Activated CD8-positive, alpha-beta memory T cell treated with anti-CD3 and anti-CD28 coated beads, Interleukin-2, amount 50 U/mL, for 1 hour (primary cell): ENCODE measurements around the gene DUSP18.
A peak's percentile ranks its signal among the peaks of the same experiment; 100 is the strongest.
"Not testable (repeated sequence)": the region's sequence is repeated elsewhere in the genome, so short reads cannot be mapped to it uniquely, and the experiment has no call there.

Experiments
- DNase-seq: peaks from one replicate; pipeline ENCODE4 v3.0.0-alpha.2; 2020; ENCODE audit errors: extremely low read depth

The DUSP18 gene

DNA sequence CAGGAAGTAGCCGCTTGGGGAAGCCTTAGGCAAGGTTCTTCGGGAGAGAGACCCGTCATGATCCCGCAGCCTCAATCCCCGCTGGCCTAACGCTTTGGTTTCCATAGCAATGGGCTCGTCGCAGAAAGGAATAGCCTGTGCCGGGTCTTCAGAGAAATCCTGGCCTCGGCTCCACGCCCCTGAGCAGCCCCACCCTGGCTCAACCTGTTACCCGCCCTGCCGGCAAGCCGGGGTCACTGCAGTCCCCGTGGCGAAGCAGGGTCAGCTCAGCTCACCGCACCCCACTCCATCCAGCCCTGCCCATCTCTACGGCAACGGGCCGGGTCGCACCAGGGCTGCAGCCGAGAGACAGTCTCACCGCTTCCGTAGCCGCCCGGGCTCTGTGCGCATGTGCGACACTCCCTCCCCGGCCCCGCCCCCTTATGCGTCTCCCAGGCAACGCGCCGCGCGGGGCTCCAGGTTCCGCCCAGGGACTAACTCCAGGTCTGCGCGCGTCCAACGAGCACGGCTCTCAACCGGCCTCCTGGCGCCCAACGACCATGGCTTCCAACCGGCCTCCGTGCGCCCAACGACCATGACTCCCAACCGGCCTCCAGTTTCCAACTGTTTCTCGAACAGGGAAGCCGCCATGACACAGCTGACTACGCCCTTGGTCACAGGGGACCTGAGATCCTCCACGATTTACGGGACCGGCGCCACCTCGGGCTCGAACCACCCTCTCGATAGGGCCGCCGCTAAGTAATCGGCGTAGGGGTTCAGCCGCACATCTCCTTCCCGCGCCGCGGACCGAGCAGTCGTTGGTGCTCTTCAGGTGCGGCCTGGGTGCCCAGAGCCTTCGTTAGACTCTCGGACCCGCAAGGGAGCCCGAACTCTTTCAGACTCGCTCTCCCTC lies at the start of gene DUSP18:
TSS of gene DUSP18 (minus strand) at position 382 of the 892 bp plus-strand sequence. CDS start 3,872 bp downstream, outside the sequence.
- peak; percentile 79 for DNase-seq

GRCh38 chr22:30714062-30714461 lies 46.4 kb upstream of the DUSP18 start:
- DNase-seq = no peak

DNA sequence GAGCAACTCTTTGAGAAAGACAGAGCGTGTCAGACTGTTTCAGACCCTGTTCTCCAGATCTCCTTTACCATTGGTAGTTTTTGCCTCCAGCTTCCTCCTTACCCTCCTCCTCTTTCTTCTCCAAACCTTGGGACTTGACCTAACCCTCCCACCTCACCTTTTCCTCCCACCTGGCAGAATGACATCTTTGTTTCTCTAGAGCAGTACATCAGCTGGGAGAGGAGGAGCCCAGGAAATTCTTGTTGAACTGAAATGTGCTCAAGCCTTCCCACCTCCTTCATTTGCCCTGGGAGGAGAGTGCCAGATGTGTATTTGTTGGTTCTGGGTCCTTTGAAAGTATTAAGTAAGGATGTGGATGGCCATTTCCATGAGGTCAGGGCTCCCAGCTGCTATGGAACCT lies 44.4 kb upstream of the DUSP18 start:
- no peak for DNase-seq

DNA sequence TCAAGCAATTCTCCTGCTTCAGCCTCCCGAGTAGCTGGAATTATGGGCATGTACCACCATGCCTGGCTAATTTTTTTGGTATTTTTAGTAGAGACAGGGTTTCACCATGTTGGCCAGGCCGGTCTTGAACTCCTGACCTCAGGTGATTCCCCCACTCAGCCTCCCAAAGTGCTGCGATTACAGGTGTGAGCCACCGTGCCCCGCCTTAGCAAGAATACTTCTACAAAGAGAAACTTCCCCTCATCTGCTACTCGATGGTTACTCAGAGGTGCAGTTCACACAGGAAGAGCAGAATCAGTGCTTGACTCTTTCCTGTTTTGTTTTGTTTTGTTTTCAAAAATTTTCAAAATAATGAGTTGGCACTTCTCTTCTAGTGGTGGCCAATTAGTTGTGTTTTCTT lies 42.3 kb upstream of the DUSP18 start:
- not testable (repeated sequence) for DNase-seq

- DNase-seq = no peak
Measured at GRCh38 chr22:30705710-30706651, 38.3 kb upstream of the DUSP18 start.

DNA sequence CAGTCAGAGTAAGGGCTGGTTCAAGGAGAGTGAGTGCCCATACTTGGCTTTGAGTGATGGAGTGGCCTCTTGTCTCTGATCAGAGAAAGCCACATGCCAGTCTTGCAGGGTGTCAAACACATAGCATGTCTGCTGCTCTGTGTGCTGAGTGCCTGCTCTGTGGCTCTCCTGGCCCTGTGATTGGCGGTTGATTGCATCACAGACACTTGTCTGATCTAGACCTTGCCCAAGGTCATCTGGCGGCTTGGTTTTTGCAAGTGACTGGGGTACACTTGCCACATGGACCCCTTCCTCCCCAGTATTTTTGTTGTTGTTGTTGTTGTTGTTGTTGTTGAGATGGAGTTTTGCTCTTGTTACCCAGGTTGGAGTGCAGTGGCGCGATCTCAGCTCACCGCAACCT lies 37.3 kb upstream of the DUSP18 start:
- DNase-seq = no peak

DNA sequence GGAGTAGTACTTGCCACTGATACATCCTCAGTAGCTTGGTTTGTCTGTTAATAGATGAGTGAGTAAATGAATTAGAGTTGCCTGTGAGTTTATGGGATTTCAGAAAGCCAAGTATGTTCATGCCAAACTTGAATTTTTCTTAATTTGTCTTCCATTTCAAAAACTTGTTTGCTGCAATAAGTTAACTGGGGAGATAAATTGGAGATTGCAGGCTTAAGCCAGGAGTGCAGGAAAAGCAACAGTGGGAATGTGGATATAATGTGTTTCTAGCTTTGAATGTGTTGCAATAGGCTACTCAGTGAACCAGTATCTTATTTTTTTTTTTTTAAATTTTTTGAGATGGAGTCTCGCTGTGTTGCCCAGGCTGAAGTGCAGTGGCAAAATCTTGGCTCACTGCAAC lies 35.2 kb upstream of the DUSP18 start:
- DNase-seq = no peak

- no peak for DNase-seq
Measured at GRCh38 chr22:30701872-30702271, 34.2 kb upstream of the DUSP18 start.

DNA sequence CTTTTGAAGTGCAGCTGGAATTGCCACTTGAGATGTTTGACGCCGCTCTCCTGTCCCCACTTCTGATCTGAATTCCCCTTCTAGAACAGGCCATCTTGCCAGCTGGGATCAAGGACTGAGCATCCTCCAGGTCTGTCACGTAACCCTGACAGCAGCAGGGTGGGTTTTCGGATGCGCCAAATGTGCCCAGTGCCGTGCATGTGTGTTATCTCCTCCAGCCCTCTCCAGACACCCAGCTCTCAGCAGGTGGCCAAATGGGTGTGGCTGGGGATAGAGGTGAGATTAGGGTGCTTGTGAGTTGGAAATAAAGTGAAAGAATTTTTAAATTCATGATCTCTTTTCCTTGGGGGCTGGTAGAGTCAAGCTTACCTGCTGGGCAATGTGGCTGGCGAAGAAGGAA lies 30.3 kb upstream of the DUSP18 start:
- DNase-seq = no peak

GRCh38 chr22:30695871-30696655 lies 28.4 kb upstream of the DUSP18 start:
- no peak for DNase-seq

- DNase-seq = no peak
Measured at GRCh38 chr22:30695351-30695851, 27.7 kb upstream of the DUSP18 start.

GRCh38 chr22:30694640-30695350 lies 27.1 kb upstream of the DUSP18 start, which contains the start of gene OSBP2:
OSBP2 (plus strand) TSS chr22:30694874; CDS start chr22:30694910, 36 bp downstream.
- DNase-seq = no peak

DNA sequence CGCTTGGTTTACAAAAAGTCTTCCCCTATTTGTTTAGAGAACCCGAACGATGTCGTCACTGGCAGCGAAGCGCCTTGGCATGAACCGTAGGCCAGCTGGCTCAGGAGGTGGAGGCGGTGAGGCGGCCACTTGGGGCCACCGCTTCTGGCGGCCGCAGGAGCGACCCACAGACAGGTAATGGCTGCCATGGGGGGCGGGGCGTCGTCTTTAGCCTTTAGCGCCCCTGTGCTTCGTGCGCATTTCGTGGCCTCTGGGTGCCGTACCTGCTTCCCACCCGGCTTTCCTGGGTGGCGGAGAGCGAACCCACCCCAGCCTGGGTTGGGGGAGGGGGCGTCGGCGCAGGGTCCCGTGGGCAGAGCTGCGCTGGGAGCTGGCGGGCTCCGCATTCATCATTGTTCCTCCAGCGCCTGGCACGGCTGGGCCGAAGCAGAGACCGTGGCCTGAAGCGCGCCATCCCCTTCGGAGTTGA lies 26.5 kb upstream of the DUSP18 start:
- DNase-seq = peak; percentile 14

GRCh38 chr22:30691204-30691603 lies 23.5 kb upstream of the DUSP18 start:
- no peak for DNase-seq

GRCh38 chr22:30689622-30690021 lies 21.9 kb upstream of the DUSP18 start:
- DNase-seq = no peak

- no peak for DNase-seq
Measured at GRCh38 chr22:30687358-30687757, 19.7 kb upstream of the DUSP18 start.

DNA sequence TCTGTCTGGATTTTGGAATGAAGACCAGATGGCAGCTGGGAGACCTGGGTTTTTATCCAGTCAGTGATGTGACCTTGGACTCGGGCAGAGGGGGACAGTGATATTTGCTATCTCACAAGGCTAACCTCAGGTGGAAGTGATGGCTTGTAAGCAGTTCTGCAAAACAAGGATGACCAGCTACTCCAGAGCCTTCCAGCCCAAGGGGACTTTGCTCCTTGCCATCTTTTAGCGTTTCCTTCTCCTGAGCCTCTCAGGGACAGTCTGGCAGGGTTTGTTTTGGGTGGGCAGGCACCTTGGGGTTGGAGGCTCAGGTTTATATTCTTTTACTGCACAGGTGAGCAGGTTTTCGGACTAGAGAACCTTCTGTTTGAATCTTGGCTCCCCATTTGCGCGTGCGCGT lies 17.5 kb upstream of the DUSP18 start:
- DNase-seq = no peak

DNA sequence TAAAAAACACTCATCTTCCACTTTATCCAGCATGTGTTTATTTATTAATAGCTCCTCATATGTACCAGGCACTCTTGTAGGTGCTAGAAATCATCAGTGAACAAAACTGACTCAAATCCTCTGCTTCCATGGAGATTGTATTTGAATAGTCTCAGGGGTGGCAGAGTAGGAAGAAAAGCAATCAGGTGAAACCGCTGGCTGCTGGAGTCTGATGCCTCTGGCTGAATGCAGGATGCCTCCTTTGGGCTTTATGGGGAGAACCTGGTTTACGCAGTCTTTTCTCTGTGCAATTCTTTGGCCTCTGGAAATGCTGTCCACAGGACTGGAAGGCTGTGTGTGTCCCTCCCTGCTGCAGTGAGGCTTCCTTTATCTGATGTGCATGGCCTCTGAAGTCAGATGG lies 14.2 kb upstream of the DUSP18 start:
- DNase-seq = no peak

DNA sequence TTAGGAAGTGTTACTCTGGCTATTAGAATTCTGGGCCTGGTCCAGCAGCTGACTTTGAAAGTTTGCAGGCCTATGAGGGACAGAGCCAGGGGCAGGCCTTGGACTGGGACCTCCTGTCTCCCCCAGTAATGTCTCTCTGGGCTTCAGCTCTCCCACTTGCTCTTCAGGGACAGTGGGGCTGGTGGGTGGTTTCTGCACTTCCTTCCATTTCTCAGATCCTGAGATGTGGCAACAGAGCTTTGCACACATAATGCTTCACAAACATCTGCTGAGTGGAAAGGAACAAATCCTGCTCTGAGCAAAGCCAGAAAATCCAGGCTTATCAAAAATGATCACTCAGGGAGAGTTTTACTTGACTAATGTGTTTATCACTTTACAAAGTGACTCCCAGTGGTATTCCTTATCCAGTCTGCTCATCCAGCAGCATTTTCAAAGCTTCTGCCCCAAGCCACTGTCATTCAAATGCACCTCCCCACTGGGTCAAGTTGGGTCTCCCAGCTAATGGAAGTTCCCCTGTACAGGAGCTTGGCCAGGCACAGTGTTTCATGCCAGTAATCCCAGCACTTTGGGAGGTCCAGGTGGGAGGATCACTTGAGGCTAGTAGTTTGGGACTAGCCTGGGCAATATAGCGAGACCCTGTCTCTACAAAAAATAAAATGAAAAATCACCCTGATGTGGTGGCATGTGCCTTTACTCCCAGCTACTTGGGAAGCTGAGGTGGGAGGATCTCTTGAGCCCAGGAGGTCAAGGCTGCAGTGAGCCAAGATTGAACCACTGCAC lies 13.5 kb upstream of the DUSP18 start:
- DNase-seq = no peak
